ENCODE results near the gene TMEM196. TPM values are rescaled to one million over a fixed set of nuclear protein-coding genes. Genes with fewer than 3 reads are reported as not detected.

The TMEM196 gene
- total RNA-seq, 3 donors from 2014 or later, result not detected

DNA sequence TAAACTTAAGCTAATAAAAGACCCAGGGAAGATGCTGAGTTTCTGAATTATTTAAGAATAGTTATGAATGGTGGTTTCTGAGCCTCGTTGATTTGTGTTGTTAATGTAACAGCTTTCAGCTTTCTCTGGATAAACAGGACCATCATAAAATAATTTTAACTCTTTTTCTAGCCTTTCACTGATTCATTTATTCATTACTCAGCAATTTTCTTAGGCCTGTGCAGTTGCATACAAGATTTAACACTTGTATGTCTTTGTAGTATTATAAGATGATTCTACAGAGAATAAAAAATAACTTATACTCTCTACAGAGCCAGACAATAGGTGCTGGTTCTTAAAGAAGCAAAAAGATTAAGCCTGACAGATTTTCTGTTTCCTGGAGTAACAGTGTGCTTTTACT is 29.3 kb downstream of the TMEM196 start:
- H3K4me1 Mint-ChIP-seq (ENCODE audit: low read depth), result no peaks in the 10 kb centered on the region
- no peak for ATAC-seq
- H3K27me3 Mint-ChIP-seq (ENCODE audit: low read depth), result peaks cover 7% of the 10 kb centered on the region
- H3K9me3 Mint-ChIP-seq, result no peaks in the 10 kb centered on the region
- no peak overlapping the region for H3K4me3 Mint-ChIP-seq
- no peaks in the 10 kb centered on the region for H3K36me3 Mint-ChIP-seq (ENCODE audit: insufficient read depth)
- no peak for DNase-seq

- Mint-ChIP-seq H3K36me3 (ENCODE audit: insufficient read depth) (no peaks in the 10 kb centered on the region), H3K4me3 (no peak overlapping the region), H3K27me3 (ENCODE audit: low read depth) (peaks cover 16% of the 10 kb centered on the region), H3K4me1 (ENCODE audit: low read depth) (no peaks in the 10 kb centered on the region), H3K9me3 (no peaks in the 10 kb centered on the region)
- no peak for DNase-seq
- ATAC-seq, result no peak
These were observed 44.7 kb downstream of the TMEM196 start for GRCh38 chr7:19728716-19729115.

DNA sequence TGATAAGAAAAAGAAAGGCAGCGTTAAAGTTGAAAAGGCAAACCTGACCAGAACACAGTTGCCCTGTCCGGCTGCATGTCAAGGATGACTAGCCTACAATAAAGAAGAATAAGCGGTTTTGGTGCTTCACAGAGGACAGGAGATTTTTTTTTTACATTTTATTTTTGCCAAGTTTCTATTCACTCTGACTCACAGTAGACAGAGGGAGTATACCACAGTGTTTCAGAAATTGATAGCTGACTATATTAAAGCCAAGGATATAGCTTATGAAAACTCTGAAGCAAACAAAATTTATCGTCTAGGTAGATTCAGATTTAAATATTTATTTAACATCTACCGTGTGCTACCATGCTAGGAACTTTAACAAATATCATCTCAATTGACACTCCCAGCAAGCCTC is 47.6 kb downstream of the TMEM196 start:
- ATAC-seq (no peak), DNase-seq (no peak)
- no peak overlapping the region for H3K4me3 Mint-ChIP-seq
- no peaks in the 10 kb centered on the region for H3K4me1 Mint-ChIP-seq (ENCODE audit: low read depth)
- no peaks in the 10 kb centered on the region for H3K9me3 Mint-ChIP-seq
- H3K27me3 Mint-ChIP-seq (ENCODE audit: low read depth), result peaks cover 16% of the 10 kb centered on the region
- no peaks in the 10 kb centered on the region for H3K36me3 Mint-ChIP-seq (ENCODE audit: insufficient read depth)

GRCh38 chr7:19715499-19715898 is 57.9 kb downstream of the TMEM196 start:
- peaks cover 4% of the 10 kb centered on the region for H3K27me3 Mint-ChIP-seq (ENCODE audit: low read depth)
- no peak for ATAC-seq
- DNase-seq, result no peak
- no peaks in the 10 kb centered on the region for H3K4me1 Mint-ChIP-seq (ENCODE audit: low read depth)
- no peaks in the 10 kb centered on the region for H3K36me3 Mint-ChIP-seq (ENCODE audit: insufficient read depth)
- H3K4me3 Mint-ChIP-seq, result no peak overlapping the region
- H3K9me3 Mint-ChIP-seq, result no peaks in the 10 kb centered on the region

GRCh38 chr7:19713676-19714075 is 59.7 kb downstream of the TMEM196 start:
- DNase-seq (peak; percentile 34), ATAC-seq (no peak)
- no peak overlapping the region for H3K4me3 Mint-ChIP-seq
- H3K9me3 Mint-ChIP-seq, result no peaks in the 10 kb centered on the region
- no peaks in the 10 kb centered on the region for H3K36me3 Mint-ChIP-seq (ENCODE audit: insufficient read depth)
- peaks cover 12% of the 10 kb centered on the region for H3K4me1 Mint-ChIP-seq (ENCODE audit: low read depth)
- H3K27me3 Mint-ChIP-seq (ENCODE audit: low read depth), result no peaks in the 10 kb centered on the region

DNA sequence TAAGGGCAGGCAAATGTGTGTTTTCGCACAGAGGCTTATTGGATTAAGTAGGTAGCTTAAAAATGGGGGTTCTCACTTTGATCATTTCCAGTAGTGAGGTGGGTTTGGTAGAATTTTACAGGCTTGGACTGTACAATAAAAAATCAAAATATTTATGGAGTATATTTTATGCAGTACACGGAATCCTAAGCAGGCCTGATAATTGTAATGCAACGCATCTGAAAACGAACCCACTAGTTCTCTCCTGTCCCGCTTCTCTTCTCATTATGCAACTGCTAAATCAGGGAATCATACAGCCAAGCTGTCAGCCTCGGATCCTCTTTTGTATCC is 64.2 kb downstream of the TMEM196 start:
- ATAC-seq (no peak), DNase-seq (no peak)
- H3K9me3 Mint-ChIP-seq, result no peaks in the 10 kb centered on the region
- H3K27me3 Mint-ChIP-seq (ENCODE audit: low read depth), result no peaks in the 10 kb centered on the region
- H3K4me3 Mint-ChIP-seq, result peak overlapping the region; percentile 94
- H3K36me3 Mint-ChIP-seq (ENCODE audit: insufficient read depth), result no peaks in the 10 kb centered on the region
- peaks cover 47% of the 10 kb centered on the region for H3K4me1 Mint-ChIP-seq (ENCODE audit: low read depth)

GRCh38 chr7:19708397-19709248 is 64.8 kb downstream of the TMEM196 start, which contains the start of gene POLR1F:
Gene POLR1F, minus strand, starts transcription at chr7:19709037. Its CDS starts 21 bp downstream, at chr7:19709016.
- H3K36me3 Mint-ChIP-seq (ENCODE audit: insufficient read depth), result peaks cover 3% of the 10 kb centered on the region
- H3K4me1 Mint-ChIP-seq (ENCODE audit: low read depth), result peaks cover 49% of the 10 kb centered on the region
- DNase-seq, result peak; percentile 91
- no peaks in the 10 kb centered on the region for H3K9me3 Mint-ChIP-seq
- peak within 1 kb of the TSS; percentile 94 for H3K4me3 Mint-ChIP-seq
- peak; percentile 98 to 99 for ATAC-seq
- no peaks in the 10 kb centered on the region for H3K27me3 Mint-ChIP-seq (ENCODE audit: low read depth)

DNA sequence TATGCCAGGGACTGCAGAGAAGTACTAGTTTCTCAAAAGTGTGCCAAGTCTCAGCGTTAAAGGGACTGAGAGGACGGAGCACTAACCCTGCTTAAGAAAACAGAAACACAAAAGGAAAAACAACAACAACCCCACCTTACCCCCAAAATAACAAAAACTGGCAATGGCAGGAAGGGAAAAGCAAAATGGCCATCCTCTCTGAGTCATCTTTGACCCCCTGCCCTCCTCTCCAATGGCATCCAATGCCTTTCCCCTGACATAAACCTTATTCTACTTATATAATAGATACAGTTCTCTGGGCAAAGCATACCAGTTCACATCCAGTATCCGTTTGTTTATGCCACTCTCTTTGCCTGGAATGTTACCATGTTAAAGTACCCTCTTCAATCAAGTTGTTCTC is 66.2 kb downstream of the TMEM196 start:
- no peaks in the 10 kb centered on the region for H3K27me3 Mint-ChIP-seq (ENCODE audit: low read depth)
- peaks cover 49% of the 10 kb centered on the region for H3K4me1 Mint-ChIP-seq (ENCODE audit: low read depth)
- no peaks in the 10 kb centered on the region for H3K9me3 Mint-ChIP-seq
- ATAC-seq, result no peak
- H3K4me3 Mint-ChIP-seq, result peak overlapping the region; percentile 94
- no peak for DNase-seq
- peaks cover 9% of the 10 kb centered on the region for H3K36me3 Mint-ChIP-seq (ENCODE audit: insufficient read depth)

GRCh38 chr7:19705663-19706062 is 67.8 kb downstream of the TMEM196 start:
- DNase-seq, result no peak
- ATAC-seq, result no peak
- H3K4me3 Mint-ChIP-seq, result peak overlapping the region; percentile 25
- no peaks in the 10 kb centered on the region for H3K9me3 Mint-ChIP-seq
- H3K4me1 Mint-ChIP-seq (ENCODE audit: low read depth), result peaks cover 49% of the 10 kb centered on the region
- H3K27me3 Mint-ChIP-seq (ENCODE audit: low read depth), result no peaks in the 10 kb centered on the region
- H3K36me3 Mint-ChIP-seq (ENCODE audit: insufficient read depth), result peaks cover 16% of the 10 kb centered on the region

DNA sequence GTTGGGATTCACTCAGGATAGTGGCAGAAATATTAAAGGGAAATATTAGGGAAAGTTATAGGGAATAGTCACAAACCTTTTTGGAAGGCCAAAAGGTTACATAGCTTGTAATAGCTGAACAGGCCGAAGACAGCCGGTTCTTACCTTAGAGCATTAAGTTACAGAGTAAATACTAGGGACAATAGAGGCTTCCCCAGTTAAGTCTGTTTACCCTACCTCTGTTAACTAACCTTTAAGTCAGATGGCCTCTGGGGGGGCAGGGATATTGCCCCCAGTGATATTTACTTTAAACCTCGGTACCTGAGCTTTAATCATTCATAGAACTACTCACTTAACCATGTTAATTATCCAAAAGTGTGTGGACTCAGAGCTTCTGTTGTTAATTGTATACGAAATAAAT is 71.9 kb downstream of the TMEM196 start:
- no peaks in the 10 kb centered on the region for H3K9me3 Mint-ChIP-seq
- peaks cover 18% of the 10 kb centered on the region for H3K4me1 Mint-ChIP-seq (ENCODE audit: low read depth)
- no peak for DNase-seq
- H3K4me3 Mint-ChIP-seq, result no peak overlapping the region
- H3K27me3 Mint-ChIP-seq (ENCODE audit: low read depth), result no peaks in the 10 kb centered on the region
- peaks cover 34% of the 10 kb centered on the region for H3K36me3 Mint-ChIP-seq (ENCODE audit: insufficient read depth)
- ATAC-seq, result no peak

- peaks cover 34% of the 10 kb centered on the region for H3K36me3 Mint-ChIP-seq (ENCODE audit: insufficient read depth)
- no peaks in the 10 kb centered on the region for H3K27me3 Mint-ChIP-seq (ENCODE audit: low read depth)
- H3K4me1 Mint-ChIP-seq (ENCODE audit: low read depth), result peaks cover 14% of the 10 kb centered on the region
- no peak for DNase-seq
- ATAC-seq, result no peak
- H3K9me3 Mint-ChIP-seq, result no peaks in the 10 kb centered on the region
- H3K4me3 Mint-ChIP-seq, result no peak overlapping the region
These were observed 72.5 kb downstream of the TMEM196 start for GRCh38 chr7:19700936-19701335.

DNA sequence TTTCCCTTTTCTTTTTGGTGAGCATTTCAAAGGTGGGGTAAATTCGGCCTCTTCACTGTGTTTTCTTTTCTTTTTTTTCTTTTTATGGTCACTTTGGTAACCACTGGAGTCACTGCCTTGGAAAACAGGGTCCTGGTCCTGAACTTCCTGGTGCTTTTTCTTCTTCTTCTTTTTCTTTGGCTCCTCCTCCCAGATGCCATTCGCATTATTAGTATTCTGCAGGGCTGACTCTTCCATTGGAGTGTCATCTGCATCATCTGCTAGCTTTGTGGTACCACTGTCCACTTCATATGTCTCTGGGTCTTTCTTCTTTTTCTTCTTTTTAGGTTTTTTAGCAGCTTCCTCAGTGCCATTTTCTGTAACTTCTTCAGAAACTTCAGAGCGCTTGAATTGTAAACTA is 75.1 kb downstream of the TMEM196 start:
- H3K36me3 Mint-ChIP-seq (ENCODE audit: insufficient read depth), result peaks cover 31% of the 10 kb centered on the region
- no peaks in the 10 kb centered on the region for H3K9me3 Mint-ChIP-seq
- H3K4me1 Mint-ChIP-seq (ENCODE audit: low read depth), result no peaks in the 10 kb centered on the region
- ATAC-seq (no peak), DNase-seq (no peak)
- H3K4me3 Mint-ChIP-seq, result no peak overlapping the region
- no peaks in the 10 kb centered on the region for H3K27me3 Mint-ChIP-seq (ENCODE audit: low read depth)

DNA sequence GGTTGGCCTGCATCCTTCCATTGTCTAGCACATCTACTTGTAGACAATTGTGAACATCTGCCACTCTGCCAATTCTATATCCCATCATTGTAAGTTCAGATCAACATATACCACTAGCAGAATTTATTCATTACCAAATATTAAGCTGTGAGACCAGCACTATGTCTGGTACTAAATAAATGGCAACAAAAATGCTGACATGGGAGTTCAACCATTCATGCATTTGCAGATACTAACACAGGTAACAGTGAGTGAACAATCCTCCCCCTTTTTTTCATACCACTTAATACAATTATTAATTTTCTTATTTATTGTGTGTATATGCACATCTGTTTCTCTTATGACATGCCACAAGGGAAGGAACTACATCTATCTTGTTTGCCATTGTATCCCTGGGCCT is 76.5 kb downstream of the TMEM196 start:
- Mint-ChIP-seq H3K27me3 (ENCODE audit: low read depth) (no peaks in the 10 kb centered on the region), H3K9me3 (no peaks in the 10 kb centered on the region), H3K4me3 (no peak overlapping the region), H3K36me3 (ENCODE audit: insufficient read depth) (peaks cover 22% of the 10 kb centered on the region), H3K4me1 (ENCODE audit: low read depth) (no peaks in the 10 kb centered on the region)
- DNase-seq (no peak), ATAC-seq (no peak)

DNA sequence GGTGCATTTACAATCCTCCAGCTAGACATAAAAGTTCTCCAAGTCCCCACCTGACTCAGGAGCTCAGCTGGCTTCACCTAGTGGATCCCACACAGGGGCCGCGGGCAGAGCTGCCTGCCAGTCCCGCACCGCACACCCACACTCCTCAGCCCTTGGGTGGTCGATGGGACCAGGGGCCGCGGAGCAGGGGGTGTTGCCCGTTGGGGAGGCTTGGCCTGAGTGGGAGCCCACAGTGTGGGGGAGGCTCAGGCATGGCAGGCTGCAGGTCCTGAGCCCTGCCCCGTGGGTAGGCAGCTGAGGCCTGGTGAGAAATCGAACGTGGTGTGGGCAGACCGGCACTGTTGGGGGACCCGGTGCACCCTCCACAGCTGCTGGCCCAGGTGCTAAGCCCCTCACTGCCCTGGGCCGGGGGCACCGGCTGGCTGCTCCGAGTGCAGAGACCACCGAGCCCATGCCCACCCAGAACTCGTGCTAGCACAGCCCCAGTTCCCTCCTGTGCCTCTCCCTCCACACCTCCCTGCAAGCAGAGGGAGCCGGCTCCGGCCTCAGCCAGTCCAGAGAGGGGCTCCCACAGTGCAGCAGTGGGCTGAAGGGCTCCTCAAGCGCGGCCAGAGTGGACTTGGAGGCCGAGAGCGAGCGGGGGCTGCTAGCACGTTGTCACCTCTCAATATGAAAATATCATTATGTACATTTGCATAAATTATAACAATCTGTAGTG is 81.1 kb downstream of the TMEM196 start:
- ATAC-seq, result no peak
- Mint-ChIP-seq H3K36me3 (ENCODE audit: insufficient read depth) (peaks cover 4% of the 10 kb centered on the region), H3K9me3 (no peaks in the 10 kb centered on the region), H3K27me3 (ENCODE audit: low read depth) (no peaks in the 10 kb centered on the region), H3K4me3 (no peak overlapping the region), H3K4me1 (ENCODE audit: low read depth) (no peaks in the 10 kb centered on the region)
- no peak for DNase-seq

GRCh38 chr7:19690736-19691135 is 82.7 kb downstream of the TMEM196 start:
- Mint-ChIP-seq H3K4me3 (no peak overlapping the region), H3K27me3 (ENCODE audit: low read depth) (no peaks in the 10 kb centered on the region), H3K36me3 (ENCODE audit: insufficient read depth) (no peaks in the 10 kb centered on the region), H3K9me3 (no peaks in the 10 kb centered on the region), H3K4me1 (ENCODE audit: low read depth) (no peaks in the 10 kb centered on the region)
- no peak for DNase-seq
- ATAC-seq, result no peak
